Vagina (tissue), 2 donors: Measurements from ENCODE around the gene RGL1.

Experiments used
- POLR2AphosphoS5 ChIP-seq, 2 donors: sonication (generic); formaldehyde crosslinking; IDR thresholded peaks; one replicate each; pipeline ENCODE4 v1.9.0; 2017; ENCODE audit warnings: antibody characterized with exemption in 2 of 2, mild to moderate bottlenecking in 2 of 2, low read depth in 1 of 2; ENCODE audit not compliant: insufficient read depth in 1 of 2
- TF ChIP-seq, protein P1 (sequence below), 3 experiments: fragments of 450-650 bp in 2 of 3; fragments of 200-600 bp in 1 of 3; sonication (generic) in 1 of 3; IDR thresholded peaks; one replicate each; pipeline ENCODE4 v1.5.1; 2017 to 2019; ENCODE audit warnings: antibody characterized with exemption in 3 of 3, mild to moderate bottlenecking in 2 of 3, moderate library complexity in 2 of 3

GRCh38 chr1:183885142-183885735 is 80.3 kb downstream of the RGL1 start:
- TF ChIP-seq, protein P1, sequence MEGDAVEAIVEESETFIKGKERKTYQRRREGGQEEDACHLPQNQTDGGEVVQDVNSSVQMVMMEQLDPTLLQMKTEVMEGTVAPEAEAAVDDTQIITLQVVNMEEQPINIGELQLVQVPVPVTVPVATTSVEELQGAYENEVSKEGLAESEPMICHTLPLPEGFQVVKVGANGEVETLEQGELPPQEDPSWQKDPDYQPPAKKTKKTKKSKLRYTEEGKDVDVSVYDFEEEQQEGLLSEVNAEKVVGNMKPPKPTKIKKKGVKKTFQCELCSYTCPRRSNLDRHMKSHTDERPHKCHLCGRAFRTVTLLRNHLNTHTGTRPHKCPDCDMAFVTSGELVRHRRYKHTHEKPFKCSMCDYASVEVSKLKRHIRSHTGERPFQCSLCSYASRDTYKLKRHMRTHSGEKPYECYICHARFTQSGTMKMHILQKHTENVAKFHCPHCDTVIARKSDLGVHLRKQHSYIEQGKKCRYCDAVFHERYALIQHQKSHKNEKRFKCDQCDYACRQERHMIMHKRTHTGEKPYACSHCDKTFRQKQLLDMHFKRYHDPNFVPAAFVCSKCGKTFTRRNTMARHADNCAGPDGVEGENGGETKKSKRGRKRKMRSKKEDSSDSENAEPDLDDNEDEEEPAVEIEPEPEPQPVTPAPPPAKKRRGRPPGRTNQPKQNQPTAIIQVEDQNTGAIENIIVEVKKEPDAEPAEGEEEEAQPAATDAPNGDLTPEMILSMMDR (IDR thresholded peaks at IDR 0.05) = no peak
- TF ChIP-seq POLR2AphosphoS5 (IDR thresholded peaks at IDR 0.05; ENCODE audit: insufficient read depth in 1 of 2, low read depth in 1 of 2) = no peak
